IMR-90 (cell line): ENCODE data around the gene PSAPL1. TPM values are rescaled to one million over a fixed set of nuclear protein-coding genes. Genes with fewer than 3 reads are reported as not detected.

ENCODE experiments used
- ATAC-seq: fragments of 200-7000 bp; cut with Tn5 transposase; 2 replicates; pipeline ENCODE4 v1.9.1; 2020; ENCODE audit warnings: low read depth, mild to moderate bottlenecking, moderate library complexity
- BruUV-seq: library from RNA; stranded (reverse); fragments of 400-500 nt; replicated peaks from 2 replicates; lab custom pipeline; 2021; lab: Mats Ljungman, UMichigan
- CTCF ChIA-PET: fragments of 300-600 bp; formaldehyde crosslinking; extraction: SDS; loops from one replicate; lab custom pipeline; 2021; ENCODE audit warnings: antibody characterized with exemption; lab: Yijun Ruan, JAX
- POLR2A ChIA-PET: fragments of 300-600 bp; sonication (Branson Sonifier 250); formaldehyde crosslinking; loops from one replicate; lab custom pipeline; 2022; ENCODE audit warnings: antibody characterized with exemption; ENCODE audit not compliant: unreplicated experiment; lab: Charles Lee
- DNase-seq: peaks from one replicate; pipeline ENCODE4 v3.0.0; 2013
- H2AFZ ChIP-seq: replicated peaks from 2 replicates; pipeline ENCODE3; 2013; ENCODE audit warnings: low read length, mild to moderate bottlenecking; ENCODE audit not compliant: poor library complexity
- H2AK5ac ChIP-seq: 2 replicates; pipeline ENCODE4 v1.6.1; 2013; ENCODE audit warnings: low read depth, low read length, inconsistent platforms
- H2AK9ac ChIP-seq: replicated peaks from 2 replicates; pipeline ENCODE3; 2013; ENCODE audit warnings: mild to moderate bottlenecking, low read depth, low read length, moderate library complexity; ENCODE audit not compliant: poor library complexity
- H2BK120ac ChIP-seq: 2 replicates; pipeline ENCODE4 v1.6.1; 2013; ENCODE audit warnings: low read depth, low read length, inconsistent platforms
- H2BK15ac ChIP-seq: 3 replicates; pipeline ENCODE4 v1.6.1; 2013; ENCODE audit warnings: low read depth, low read length, inconsistent platforms
- H2BK20ac ChIP-seq: 2 replicates; pipeline ENCODE4 v1.6.1; 2013; ENCODE audit warnings: low read depth, mild to moderate bottlenecking, inconsistent platforms, low read length, moderate library complexity
- H2BK5ac ChIP-seq: 2 replicates; pipeline ENCODE4 v1.6.1; 2013; ENCODE audit warnings: mild to moderate bottlenecking, low read depth, low read length, inconsistent platforms; ENCODE audit not compliant: poor library complexity, severe bottlenecking
- H3K14ac ChIP-seq: replicated peaks from 2 replicates; pipeline ENCODE4 v1.6.1; 2013; ENCODE audit warnings: low read depth, low read length, inconsistent platforms
- H3K18ac ChIP-seq: 2 replicates; pipeline ENCODE4 v1.6.1; 2013; ENCODE audit warnings: low read depth, low read length, control low read depth
- H3K23ac ChIP-seq: 2 replicates; pipeline ENCODE4 v1.6.1; 2013; ENCODE audit warnings: low read depth, low read length, inconsistent platforms
- H3K27ac ChIP-seq: 2 replicates; pipeline ENCODE4 v1.5.1; 2013; ENCODE audit warnings: mild to moderate bottlenecking, control low read depth, low read length; ENCODE audit not compliant: insufficient read depth
- H3K27me3 ChIP-seq: 2 replicates; pipeline ENCODE4 v1.6.1; 2013; ENCODE audit warnings: low read length; ENCODE audit not compliant: control insufficient read depth, insufficient read depth
- H3K36me3 ChIP-seq: 2 replicates; pipeline ENCODE4 v1.6.1; 2013; ENCODE audit warnings: low read length, mixed read lengths; ENCODE audit not compliant: control insufficient read depth, insufficient read depth
- H3K4ac ChIP-seq: 2 replicates; pipeline ENCODE4 v1.6.1; 2013; ENCODE audit warnings: low read depth, low read length, inconsistent platforms
- H3K4me1 ChIP-seq: 2 replicates; pipeline ENCODE4 v1.6.1; 2013; ENCODE audit warnings: low read length, mixed read lengths; ENCODE audit not compliant: control insufficient read depth, insufficient read depth
- H3K4me2 ChIP-seq: 2 replicates; pipeline ENCODE4 v1.6.1; 2013; ENCODE audit warnings: low read depth, mild to moderate bottlenecking, control low read depth, low read length, moderate library complexity
- H3K4me3 ChIP-seq: 2 replicates; pipeline ENCODE4 v1.5.1; 2013; ENCODE audit warnings: low read depth, mild to moderate bottlenecking, control low read depth, low read length, moderate library complexity; ENCODE audit not compliant: insufficient read depth
- H3K56ac ChIP-seq: 2 replicates; pipeline ENCODE4 v1.6.1; 2013; ENCODE audit warnings: low read length, inconsistent platforms; ENCODE audit not compliant: insufficient read depth; ENCODE audit errors: extremely low read depth
- H3K79me1 ChIP-seq, 2 experiments: 2 replicates each; pipeline ENCODE4 v1.6.1; 2013; ENCODE audit warnings: low read length in 2 of 2, inconsistent platforms in 1 of 2, low read depth in 1 of 2
- H3K9ac ChIP-seq: 2 replicates; pipeline ENCODE4 v1.6.1; 2013; ENCODE audit warnings: low read depth, low read length, control low read depth
- H3K9me1 ChIP-seq: 2 replicates; pipeline ENCODE4 v1.6.1; 2013; ENCODE audit warnings: low read length, inconsistent platforms; ENCODE audit not compliant: insufficient read depth
- H3K9me3 ChIP-seq: 2 replicates; pipeline ENCODE4 v1.6.1; 2013; ENCODE audit warnings: low read length; ENCODE audit not compliant: control insufficient read depth, insufficient read depth
- H4K20me1 ChIP-seq: 2 replicates; pipeline ENCODE4 v1.6.1; 2013; ENCODE audit warnings: low read length, inconsistent platforms; ENCODE audit not compliant: insufficient read depth
- H4K5ac ChIP-seq: 2 replicates; pipeline ENCODE4 v1.6.1; 2013; ENCODE audit warnings: mild to moderate bottlenecking, low read depth, low read length, control low read depth
- H4K8ac ChIP-seq, 2 experiments: 2 replicates each; pipeline ENCODE4 v1.6.1; 2013; ENCODE audit warnings: low read depth in 2 of 2, low read length in 2 of 2, control low read depth in 1 of 2, inconsistent platforms in 1 of 2
- H4K91ac ChIP-seq: 2 replicates; pipeline ENCODE4 v1.6.1; 2013; ENCODE audit warnings: low read depth, low read length, inconsistent platforms; ENCODE audit not compliant: insufficient read depth
- ELK1 ChIP-seq: fragments of 150-350 bp; IDR thresholded peaks from 2 replicates; pipeline ENCODE4 v1.6.1; 2016; ENCODE audit warnings: low read depth, mild to moderate bottlenecking, low read length, moderate library complexity, borderline replicate concordance
- NFE2L2 ChIP-seq: fragments of 150-350 bp; IDR thresholded peaks from 2 replicates; pipeline ENCODE4 v1.6.1; 2016; ENCODE audit warnings: low read depth, mild to moderate bottlenecking, low read length
- WGBS, 2 experiments: methylation state at CpG; one replicate each; pipeline versions ENCODE4 v1.1.5 to v1.1.7; 2013; ENCODE audit warnings: missing lambda C conversion rate in 2 of 2; ENCODE audit not compliant: insufficient read length in 1 of 2; ENCODE audit errors: extremely low coverage in 2 of 2; 5-methylcytosine and 5-hydroxymethylcytosine counted together
- dilution Hi-C: fragments of 300-500 bp; cut with HindIII; formaldehyde crosslinking; loops from one replicate; pipeline ENCODE4 v1.14.3; 2018; ENCODE audit warnings: low sequenced_read_pairs; ENCODE audit not compliant: unreplicated experiment
- in situ Hi-C: fragments of 300-500 bp; cut with MboI; formaldehyde crosslinking; loops from 3 replicates; pipeline ENCODE4 v1.14.3; 2019; ENCODE audit warnings: low sequenced_read_pairs, inconsistent platforms, mixed read lengths
- intact Hi-C: fragments of 100-400 bp; cut with micrococcal nuclease; formaldehyde crosslinking; loops from 2 replicates; pipeline ENCODE4 v1.10.0; 2022
- polyA plus RNA-seq, 3 experiments: library from polyadenylated mRNA; depleted of rRNA; stranded (reverse); fragments of >200 nt; gene quantifications; 2 replicates each; pipeline ENCODE4 v1.2.3, GENCODE V29; 2012; ENCODE audit warnings: low replicate concordance in 1 of 3
- total RNA-seq: library from RNA; depleted of rRNA; stranded (reverse); fragments of >200 nt; gene quantifications from 2 replicates; pipeline ENCODE4 v1.2.3, GENCODE V29; 2012

Gene PSAPL1
- total and polyA plus RNA-seq, 2 of the 4 experiments (the other 2 are of a cell fraction): not detected

GRCh38 chr4:7470522-7471128 lies 35.9 kb upstream of the PSAPL1 start:
- peaks cover 33% of the 10 kb centered on the region for H3K27me3 ChIP-seq
- no TSS peak for BruUV-seq
- H3K14ac ChIP-seq: no peak overlapping the region
- WGBS, 2 experiments: 69% methylated on average over 4 of the region's 8 CpGs; no CpG with 5 or more reads in 1 of the 2 experiments
- no peak overlapping the region for H2BK15ac ChIP-seq
- no peak overlapping the region for H2AK5ac ChIP-seq
- ChIA-PET POLR2A (no interaction called here), CTCF (no interaction called here)
- no peak overlapping the region for H2AK9ac ChIP-seq
- H2BK20ac ChIP-seq: no peak overlapping the region
- no peak overlapping the region for H3K4me3 ChIP-seq
- no peak for DNase-seq
- no peak overlapping the region for H3K27ac ChIP-seq
- H3K23ac ChIP-seq: no peak overlapping the region
- no peaks in the 10 kb centered on the region for H4K20me1 ChIP-seq
- no peak overlapping the region for H2AFZ ChIP-seq
- no peak for ATAC-seq
- H4K91ac ChIP-seq: no peak overlapping the region
- no peak overlapping the region for H3K4ac ChIP-seq
- in situ Hi-C loops (no loop called here), intact Hi-C loops (no loop called here), dilution Hi-C loops (no loop called here)
- peaks cover 4% of the 10 kb centered on the region; the same call in 1 of the 2 replicates for H3K9me3 ChIP-seq
- no peak overlapping the region for H4K5ac ChIP-seq
- no peak overlapping the region for H4K8ac ChIP-seq
- no peaks in the 10 kb centered on the region for H3K9me1 ChIP-seq
- no peak overlapping the region for H3K56ac ChIP-seq
- TF ChIP-seq NFE2L2: no peak
- no peak for TF ChIP-seq ELK1
- H3K36me3 ChIP-seq: no peaks in the 10 kb centered on the region
- H3K4me2 ChIP-seq: no peak overlapping the region
- H3K9ac ChIP-seq: no peak overlapping the region
- H3K18ac ChIP-seq: no peak overlapping the region
- H2BK5ac ChIP-seq: no peak overlapping the region
- H3K4me1 ChIP-seq: no peaks in the 10 kb centered on the region
- no peak overlapping the region for H2BK120ac ChIP-seq
- no peaks in the 10 kb centered on the region for H3K79me1 ChIP-seq
